GM19372 (cell line): ENCODE data around the gene MGMT.

Experiments used
- ATAC-seq: cut with Tn5 transposase; IDR thresholded peaks from one replicate; pipeline ENCODE4 v1.9.1; 2021; ENCODE audit warnings: mild to moderate bottlenecking, low read depth, moderate library complexity; ENCODE audit not compliant: unreplicated experiment

MGMT gene

GRCh38 chr10:129809431-129809830 lies 342.4 kb downstream of the MGMT start:
- no peak for ATAC-seq

GRCh38 chr10:129809841-129810240 lies 342.8 kb downstream of the MGMT start:
- ATAC-seq: no peak

- no peak for ATAC-seq
Observed at GRCh38 chr10:129811208-129811607, 344.2 kb downstream of the MGMT start.

GRCh38 chr10:129812398-129812797 lies 345.4 kb downstream of the MGMT start:
- no peak for ATAC-seq

GRCh38 chr10:129814681-129815646 lies 347.9 kb downstream of the MGMT start:
- ATAC-seq: no peak

GRCh38 chr10:129815898-129816655 lies 349.0 kb downstream of the MGMT start:
- no peak for ATAC-seq

- ATAC-seq: no peak
Observed at GRCh38 chr10:129816656-129817045, 349.6 kb downstream of the MGMT start.
